ENCODE measurements around the gene STAC. TPM values are rescaled to one million over a fixed set of nuclear protein-coding genes. Genes with fewer than 3 reads are reported as not detected.

The STAC gene
- total RNA-seq, 1 experiment from 2014 or later = 2.0 TPM

DNA sequence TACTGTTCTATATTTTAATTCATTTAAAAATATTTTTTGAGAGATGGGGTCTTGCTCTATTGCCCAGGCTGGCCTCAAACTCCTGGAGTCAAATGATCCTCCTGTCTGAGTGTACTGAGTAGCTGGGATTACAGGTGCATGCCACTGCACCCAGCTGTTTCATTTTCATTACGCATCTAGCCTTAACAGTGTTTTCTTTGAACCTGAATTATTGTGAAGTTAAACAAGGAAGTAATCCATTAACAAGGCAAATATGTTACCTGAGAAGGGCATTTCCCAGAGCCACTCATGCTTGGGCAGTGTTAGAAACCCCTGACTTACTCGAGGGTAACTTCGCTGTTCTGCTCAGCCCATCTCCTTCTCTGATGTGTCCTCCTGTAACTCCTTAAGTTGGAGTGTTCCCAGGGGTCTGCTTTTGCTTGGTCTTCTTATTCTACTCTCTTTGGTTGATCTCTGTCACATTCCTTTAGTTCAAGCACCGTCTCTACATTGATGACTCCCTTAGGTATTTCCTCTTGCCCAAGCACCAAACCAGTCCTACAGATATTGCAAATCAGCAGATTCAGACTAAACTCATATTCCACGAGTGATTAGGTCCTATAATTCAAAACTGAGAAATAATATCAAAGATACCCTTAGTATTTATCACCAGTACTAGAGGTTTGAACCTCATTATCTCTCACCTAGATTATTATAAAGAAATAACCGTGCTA is 107.9 kb downstream of the STAC start:
- BruUV-seq (replicated peaks) = no TSS peak
- POLR2A ChIA-PET (ENCODE audit: low non-redundant PET) = no interaction called here

DNA sequence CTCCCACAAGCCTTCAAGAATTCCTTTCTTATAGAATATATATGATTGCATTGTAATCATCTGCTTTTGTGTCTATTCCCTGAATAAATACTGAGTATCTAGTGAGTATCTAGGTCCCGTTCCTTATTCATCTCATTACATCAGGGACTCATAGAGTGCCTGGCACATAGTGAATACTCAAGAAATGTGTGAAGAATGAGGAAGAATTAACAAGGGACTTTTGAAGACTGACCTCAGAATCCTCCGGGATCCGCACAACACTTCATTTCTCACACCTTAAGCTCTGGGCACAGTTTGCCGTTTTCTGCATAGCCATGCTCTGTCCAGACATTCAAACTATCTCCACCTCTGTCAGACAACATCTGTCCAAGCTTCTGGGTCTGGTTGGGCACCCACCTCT is 108.8 kb downstream of the STAC start:
- Histone ChIP-seq H3K4me1 (ENCODE audit: insufficient read depth, low read length, poor library complexity, severe bottlenecking) (no peaks in the 10 kb centered on the region), H3K27ac (ENCODE audit: low read depth, low read length, poor library complexity, severe bottlenecking) (no peak overlapping the region), H3K4me3 (ENCODE audit: low read depth, low read length, poor library complexity, severe bottlenecking) (no peak overlapping the region), H3K36me3 (ENCODE audit: insufficient read depth, low read length, poor library complexity, severe bottlenecking) (no peaks in the 10 kb centered on the region), H3K9me3 (ENCODE audit: low read depth, low read length, poor library complexity, severe bottlenecking) (no peaks in the 10 kb centered on the region), H3K27me3 (replicated peaks; ENCODE audit: insufficient read depth, low read depth, low read length, poor library complexity) (no peaks in the 10 kb centered on the region)
- ChIA-PET CTCF (no interaction called here), POLR2A (ENCODE audit: low non-redundant PET) (no interaction called here)
- DNase-seq (ENCODE audit: low spot score) = no peak
- BruUV-seq (replicated peaks) = no TSS peak
- TF ChIP-seq EZH2 (IDR thresholded peaks at IDR 0.05; ENCODE audit: borderline replicate concordance, low read depth, low read length, poor library complexity, severe bottlenecking) = no peak
- TF ChIP-seq, protein P1, sequence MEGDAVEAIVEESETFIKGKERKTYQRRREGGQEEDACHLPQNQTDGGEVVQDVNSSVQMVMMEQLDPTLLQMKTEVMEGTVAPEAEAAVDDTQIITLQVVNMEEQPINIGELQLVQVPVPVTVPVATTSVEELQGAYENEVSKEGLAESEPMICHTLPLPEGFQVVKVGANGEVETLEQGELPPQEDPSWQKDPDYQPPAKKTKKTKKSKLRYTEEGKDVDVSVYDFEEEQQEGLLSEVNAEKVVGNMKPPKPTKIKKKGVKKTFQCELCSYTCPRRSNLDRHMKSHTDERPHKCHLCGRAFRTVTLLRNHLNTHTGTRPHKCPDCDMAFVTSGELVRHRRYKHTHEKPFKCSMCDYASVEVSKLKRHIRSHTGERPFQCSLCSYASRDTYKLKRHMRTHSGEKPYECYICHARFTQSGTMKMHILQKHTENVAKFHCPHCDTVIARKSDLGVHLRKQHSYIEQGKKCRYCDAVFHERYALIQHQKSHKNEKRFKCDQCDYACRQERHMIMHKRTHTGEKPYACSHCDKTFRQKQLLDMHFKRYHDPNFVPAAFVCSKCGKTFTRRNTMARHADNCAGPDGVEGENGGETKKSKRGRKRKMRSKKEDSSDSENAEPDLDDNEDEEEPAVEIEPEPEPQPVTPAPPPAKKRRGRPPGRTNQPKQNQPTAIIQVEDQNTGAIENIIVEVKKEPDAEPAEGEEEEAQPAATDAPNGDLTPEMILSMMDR (conservative IDR thresholded peaks at IDR 0.05; ENCODE audit: low read depth, low read length) = no peak
- intact Hi-C loops (cut with micrococcal nuclease; ENCODE audit: unreplicated experiment) = no loop called here

More for the DNA sequence above, 107.9 kb downstream of the STAC start:
- Histone ChIP-seq H3K36me3 (ENCODE audit: insufficient read depth, low read length, poor library complexity, severe bottlenecking) (no peaks in the 10 kb centered on the region), H3K27me3 (replicated peaks; ENCODE audit: insufficient read depth, low read depth, low read length, poor library complexity) (no peaks in the 10 kb centered on the region), H3K9me3 (ENCODE audit: low read depth, low read length, poor library complexity, severe bottlenecking) (no peaks in the 10 kb centered on the region), H3K4me3 (ENCODE audit: low read depth, low read length, poor library complexity, severe bottlenecking) (no peak overlapping the region), H3K27ac (ENCODE audit: low read depth, low read length, poor library complexity, severe bottlenecking) (no peak overlapping the region), H3K4me1 (ENCODE audit: insufficient read depth, low read length, poor library complexity, severe bottlenecking) (no peaks in the 10 kb centered on the region)
- intact Hi-C loops (cut with micrococcal nuclease; ENCODE audit: unreplicated experiment) = no loop called here
- CTCF ChIA-PET = no interaction called here
- no peak for DNase-seq (ENCODE audit: low spot score)
- TF ChIP-seq, protein P1 (conservative IDR thresholded peaks at IDR 0.05; ENCODE audit: low read depth, low read length) = no peak
- TF ChIP-seq EZH2 (IDR thresholded peaks at IDR 0.05; ENCODE audit: borderline replicate concordance, low read depth, low read length, poor library complexity, severe bottlenecking) = no peak

DNA sequence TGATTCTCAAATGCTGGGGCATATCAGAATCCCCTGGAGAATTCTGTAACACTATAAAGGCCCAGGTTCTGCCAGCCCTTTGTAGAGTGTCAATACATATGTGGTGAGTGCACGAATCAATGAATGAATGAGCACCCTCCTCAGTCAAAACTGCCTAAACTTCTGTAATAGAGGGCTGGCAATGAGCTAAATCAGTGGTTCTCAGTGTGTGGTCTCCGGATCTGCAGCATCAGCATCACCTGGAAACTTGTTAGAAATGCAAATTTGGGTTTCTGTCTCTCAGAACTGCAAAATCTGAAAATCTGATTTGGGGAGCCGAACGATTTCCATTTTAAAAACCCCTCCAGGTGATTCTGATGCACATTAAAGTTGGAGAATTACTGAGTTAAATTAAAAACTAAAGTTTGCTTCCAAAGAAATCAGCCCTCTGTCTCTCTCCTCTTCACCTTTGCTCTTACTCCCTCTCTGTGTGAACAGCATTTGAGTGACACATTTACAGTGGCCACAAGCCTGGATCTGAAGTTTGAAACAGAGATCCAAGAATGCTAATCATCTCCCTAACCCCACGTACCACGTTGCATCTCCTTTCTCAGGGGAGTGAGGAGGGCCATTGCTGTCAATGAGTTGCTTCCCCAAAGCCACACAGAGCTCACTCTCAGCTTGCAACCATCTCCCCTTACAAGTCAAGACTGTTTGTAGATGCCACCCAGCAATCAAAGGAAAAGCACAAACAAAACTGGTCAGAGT is 109.5 kb downstream of the STAC start:
- CTCF ChIA-PET = no interaction called here
- Histone ChIP-seq H3K27me3 (replicated peaks; ENCODE audit: insufficient read depth, low read depth, low read length, poor library complexity) (no peaks in the 10 kb centered on the region), H3K9me3 (ENCODE audit: low read depth, low read length, poor library complexity, severe bottlenecking) (no peaks in the 10 kb centered on the region), H3K36me3 (ENCODE audit: insufficient read depth, low read length, poor library complexity, severe bottlenecking) (no peaks in the 10 kb centered on the region), H3K4me1 (ENCODE audit: insufficient read depth, low read length, poor library complexity, severe bottlenecking) (no peaks in the 10 kb centered on the region), H3K27ac (ENCODE audit: low read depth, low read length, poor library complexity, severe bottlenecking) (no peak overlapping the region), H3K4me3 (ENCODE audit: low read depth, low read length, poor library complexity, severe bottlenecking) (no peak overlapping the region)
- DNase-seq (ENCODE audit: low spot score) = no peak
- BruUV-seq (replicated peaks) = no TSS peak
- POLR2A ChIA-PET (ENCODE audit: low non-redundant PET) = no interaction called here
- TF ChIP-seq, protein P1 (conservative IDR thresholded peaks at IDR 0.05; ENCODE audit: low read depth, low read length) = no peak
- no peak for TF ChIP-seq EZH2 (IDR thresholded peaks at IDR 0.05; ENCODE audit: borderline replicate concordance, low read depth, low read length, poor library complexity, severe bottlenecking)
- intact Hi-C loops (cut with micrococcal nuclease; ENCODE audit: unreplicated experiment) = no loop called here

All from A673 (cell line).